GM12872 (cell line): ENCODE measurements around the gene LCN9.

ENCODE experiments used
- TF ChIP-seq, protein P1 (sequence below): IDR thresholded peaks from 3 replicates; pipeline ENCODE4 v1.5.1; 2011; ENCODE audit warnings: low read depth, mild to moderate bottlenecking, low read length, moderate library complexity; ENCODE audit not compliant: insufficient read depth

LCN9 gene

DNA sequence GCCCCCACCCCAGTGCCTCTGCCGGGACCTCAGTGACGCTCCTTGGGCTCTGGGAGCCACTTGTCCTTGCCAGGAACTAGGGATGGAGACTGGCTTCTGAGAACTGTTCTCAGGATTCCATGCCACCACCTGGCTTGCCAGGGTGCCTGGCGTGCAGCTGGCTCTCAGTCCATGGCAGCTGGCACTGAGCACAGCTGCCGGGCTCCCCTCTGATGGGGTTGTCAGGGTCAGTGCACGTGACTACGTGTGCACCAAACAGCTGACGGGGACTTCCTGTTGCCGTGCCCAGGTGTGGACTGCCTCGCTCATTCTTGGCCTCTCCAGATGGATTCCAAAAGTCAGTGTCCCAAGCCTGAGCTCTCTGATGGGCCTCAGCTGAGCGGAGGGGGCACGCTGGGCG lies 48.3 kb downstream of the LCN9 start:
- TF ChIP-seq, protein P1, sequence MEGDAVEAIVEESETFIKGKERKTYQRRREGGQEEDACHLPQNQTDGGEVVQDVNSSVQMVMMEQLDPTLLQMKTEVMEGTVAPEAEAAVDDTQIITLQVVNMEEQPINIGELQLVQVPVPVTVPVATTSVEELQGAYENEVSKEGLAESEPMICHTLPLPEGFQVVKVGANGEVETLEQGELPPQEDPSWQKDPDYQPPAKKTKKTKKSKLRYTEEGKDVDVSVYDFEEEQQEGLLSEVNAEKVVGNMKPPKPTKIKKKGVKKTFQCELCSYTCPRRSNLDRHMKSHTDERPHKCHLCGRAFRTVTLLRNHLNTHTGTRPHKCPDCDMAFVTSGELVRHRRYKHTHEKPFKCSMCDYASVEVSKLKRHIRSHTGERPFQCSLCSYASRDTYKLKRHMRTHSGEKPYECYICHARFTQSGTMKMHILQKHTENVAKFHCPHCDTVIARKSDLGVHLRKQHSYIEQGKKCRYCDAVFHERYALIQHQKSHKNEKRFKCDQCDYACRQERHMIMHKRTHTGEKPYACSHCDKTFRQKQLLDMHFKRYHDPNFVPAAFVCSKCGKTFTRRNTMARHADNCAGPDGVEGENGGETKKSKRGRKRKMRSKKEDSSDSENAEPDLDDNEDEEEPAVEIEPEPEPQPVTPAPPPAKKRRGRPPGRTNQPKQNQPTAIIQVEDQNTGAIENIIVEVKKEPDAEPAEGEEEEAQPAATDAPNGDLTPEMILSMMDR, result no peak

DNA sequence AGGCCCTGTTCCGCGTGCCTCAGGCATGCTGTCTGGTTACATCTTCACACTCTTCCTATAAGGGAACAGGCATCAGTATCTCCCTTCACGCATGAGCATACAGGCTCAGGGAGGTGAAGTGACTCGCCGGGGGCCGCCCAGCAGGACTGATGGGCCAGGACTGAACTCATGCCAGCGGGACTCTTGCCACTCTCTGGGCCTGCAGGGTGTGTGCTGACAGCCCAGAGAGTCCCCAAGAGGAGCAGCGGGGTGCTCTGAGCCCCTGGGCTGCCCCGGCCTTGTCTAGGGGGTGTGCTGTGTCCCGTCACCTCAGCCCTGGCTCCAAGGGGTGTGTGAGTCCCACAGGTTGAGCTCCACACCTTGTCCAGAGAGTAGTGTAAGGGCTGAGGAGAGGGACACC lies 48.8 kb downstream of the LCN9 start:
- TF ChIP-seq, protein P1, result no peak

DNA sequence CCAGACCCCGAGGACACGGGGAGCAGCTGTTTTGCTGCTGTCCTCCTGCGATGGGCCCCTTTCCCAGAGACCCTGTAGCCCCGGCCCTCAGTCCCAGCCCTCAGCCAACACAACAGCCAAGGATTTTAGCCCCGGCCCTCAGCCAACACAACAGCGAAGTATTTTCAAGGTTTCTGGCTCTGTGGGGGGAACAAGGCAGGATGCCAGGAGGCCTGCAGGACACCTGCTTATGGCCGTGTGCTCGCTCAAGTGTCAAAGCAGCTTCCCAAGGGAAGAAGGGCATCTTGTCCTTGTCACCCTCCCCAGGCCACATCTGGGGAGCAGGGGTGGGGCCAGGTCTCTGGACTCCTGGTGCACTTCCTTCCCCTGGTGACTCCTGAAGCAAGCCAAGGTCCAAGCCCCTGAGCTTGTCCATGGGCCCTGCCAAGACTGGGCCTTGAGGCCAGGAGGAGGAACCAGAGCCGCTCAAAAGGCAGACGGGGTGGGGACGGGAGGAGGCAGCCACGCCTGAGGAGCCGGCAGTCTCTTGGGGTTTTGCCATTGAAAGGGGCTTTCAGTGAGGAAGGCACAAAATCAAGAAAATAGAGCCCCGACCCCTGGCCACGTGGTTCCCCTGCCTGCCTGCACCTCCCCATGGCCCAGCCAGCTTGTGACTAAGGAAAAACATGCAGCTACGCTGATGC lies 49.6 kb downstream of the LCN9 start:
- TF ChIP-seq, protein P1, result no peak

DNA sequence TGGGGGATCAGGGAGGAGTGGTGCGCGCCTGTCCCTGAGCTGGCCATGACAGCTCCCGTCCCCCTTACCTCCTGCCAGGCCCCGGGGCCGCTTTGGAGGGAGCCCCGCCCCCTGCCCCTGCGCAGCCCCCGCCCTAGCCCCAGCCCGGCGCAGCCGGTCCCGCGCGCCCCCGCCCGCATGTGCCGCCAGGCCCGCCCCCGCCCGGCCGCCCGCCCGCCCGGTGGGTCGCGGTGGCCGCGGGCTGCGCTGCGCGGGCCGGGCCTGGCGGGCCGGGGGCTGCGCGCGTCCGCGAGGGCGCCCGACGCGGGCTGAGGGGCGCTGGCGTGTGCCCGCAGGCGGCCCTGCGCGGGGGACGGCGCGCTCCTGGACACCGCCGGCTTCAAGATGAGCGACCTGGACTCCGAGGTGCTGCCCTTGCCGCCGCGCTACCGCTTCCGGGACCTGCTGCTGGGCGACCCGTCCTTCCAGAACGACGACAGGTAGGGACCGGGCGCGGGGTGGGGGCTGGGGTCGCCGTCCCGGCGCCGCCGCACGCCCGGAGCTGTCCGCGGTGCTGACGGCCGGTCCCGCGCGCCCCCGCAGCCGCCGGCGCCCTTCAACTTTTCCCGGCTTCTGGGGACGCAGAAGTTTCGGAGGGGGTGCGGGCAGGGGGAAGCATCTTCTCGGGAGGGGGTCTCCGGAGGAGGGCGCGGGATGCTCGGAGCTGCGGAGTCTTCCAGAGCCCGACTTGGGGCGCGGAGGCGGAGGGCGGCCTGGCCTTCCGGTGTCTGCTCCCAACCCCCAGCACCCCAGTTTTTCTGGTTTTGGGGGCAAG lies 51.3 kb downstream of the LCN9 start:
- TF ChIP-seq, protein P1, result no peak

DNA sequence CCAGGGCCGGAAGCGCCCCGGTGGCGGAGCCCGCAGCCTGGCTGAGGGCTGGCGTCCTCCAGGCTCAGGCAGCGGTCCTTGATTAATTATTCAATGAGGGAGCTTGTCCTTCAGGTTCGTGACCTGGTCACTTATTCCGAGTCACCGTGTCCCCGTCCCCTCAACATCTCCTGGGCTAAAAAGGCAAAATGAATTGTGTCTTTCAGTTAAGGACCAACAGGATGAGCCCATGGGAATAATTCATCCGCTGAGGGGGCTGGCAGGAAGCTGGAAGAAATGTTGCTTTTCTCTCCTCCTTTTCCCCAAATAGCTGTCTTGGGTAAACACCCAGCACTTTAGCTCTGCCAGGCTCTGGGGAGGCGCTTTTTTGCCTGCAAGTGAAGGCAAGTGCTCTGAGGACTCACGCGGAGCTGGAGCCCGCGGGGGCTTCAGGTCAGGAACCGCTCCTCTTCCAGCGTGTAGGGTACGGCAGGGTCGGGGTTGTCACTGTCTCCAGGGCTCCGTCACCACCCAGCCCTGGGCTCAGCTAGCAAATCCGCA lies 52.0 kb downstream of the LCN9 start:
- TF ChIP-seq, protein P1, result no peak

DNA sequence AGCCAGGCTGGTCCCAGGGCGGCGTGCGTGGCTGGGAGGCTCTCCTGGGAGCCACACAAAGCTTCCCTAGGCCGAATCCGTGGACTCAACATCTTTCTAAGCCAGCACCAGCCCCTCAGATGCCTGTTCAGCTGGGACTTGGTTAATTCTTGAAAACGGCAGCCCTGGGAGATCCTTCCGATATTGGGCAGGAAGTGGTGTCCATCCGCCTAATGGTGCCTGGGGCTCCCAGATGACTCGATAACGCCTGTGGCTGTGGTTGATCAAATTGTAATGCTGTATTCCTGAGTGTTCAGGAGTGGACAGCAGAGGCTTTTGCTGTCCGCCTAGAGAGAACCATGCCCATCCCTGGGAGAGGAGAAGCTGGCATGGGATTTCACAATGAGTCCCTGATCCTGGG lies 52.9 kb downstream of the LCN9 start:
- TF ChIP-seq, protein P1, result no peak
